ENCODE measurements around the gene DUSP10. TPM values are rescaled to one million over a fixed set of nuclear protein-coding genes. Genes with fewer than 3 reads are reported as not detected.
A peak's percentile ranks its signal among the peaks of the same experiment; 100 is the strongest.

Gene DUSP10
- total RNA-seq, 1 experiment from 2014 or later = 15.9 TPM

DNA sequence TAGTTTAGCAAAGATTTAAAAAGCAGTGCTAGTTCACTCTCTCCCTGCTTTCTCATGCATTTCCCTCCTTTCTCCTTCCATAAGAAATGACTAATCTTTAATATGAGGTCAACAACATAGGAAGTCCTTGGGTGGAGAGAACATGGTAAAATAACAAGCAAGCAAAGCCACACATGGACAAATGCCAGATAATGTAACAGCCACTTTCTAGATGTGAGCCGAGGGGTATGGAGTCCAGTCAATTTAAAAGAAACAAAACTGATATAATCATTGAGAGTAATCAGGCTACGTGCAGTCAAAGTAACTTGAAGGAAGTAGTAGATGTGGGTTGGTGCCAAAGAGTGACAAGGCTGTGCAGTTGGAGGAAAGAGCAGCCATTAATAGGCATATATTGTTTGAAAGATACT lies 69.6 kb downstream of the DUSP10 start:
- H3K27me3 Mint-ChIP-seq (ENCODE audit: insufficient read depth, unreplicated experiment) = no peaks in the 10 kb centered on the region
- H3K4me3 Mint-ChIP-seq (ENCODE audit: unreplicated experiment) = no peak overlapping the region
- POLR2A ChIA-PET = interaction anchor here (1.0 to 2.4 kb wide), 2 partner anchors 18 to 68 kb away, joined by 3 to 11 read pairs; no protein-coding TSS in a partner anchor
- peaks cover 38% of the 10 kb centered on the region for H3K4me1 Mint-ChIP-seq (ENCODE audit: insufficient read depth, unreplicated experiment)
- no peaks in the 10 kb centered on the region for H3K9me3 Mint-ChIP-seq (ENCODE audit: unreplicated experiment)
- CTCF ChIA-PET = interaction anchor here (0.7 to 1.9 kb wide), 2 partner anchors 68 to 195 kb away, joined by 3 to 4 read pairs; no protein-coding TSS in a partner anchor
- peak overlapping the region; percentile 46 for H3K27ac Mint-ChIP-seq (ENCODE audit: low read depth, unreplicated experiment)
- no TSS peak for BruUV-seq (replicated peaks)
- DNase-seq (ENCODE audit: unreplicated experiment) = peak; percentile 87
- TF ChIP-seq, protein P1, sequence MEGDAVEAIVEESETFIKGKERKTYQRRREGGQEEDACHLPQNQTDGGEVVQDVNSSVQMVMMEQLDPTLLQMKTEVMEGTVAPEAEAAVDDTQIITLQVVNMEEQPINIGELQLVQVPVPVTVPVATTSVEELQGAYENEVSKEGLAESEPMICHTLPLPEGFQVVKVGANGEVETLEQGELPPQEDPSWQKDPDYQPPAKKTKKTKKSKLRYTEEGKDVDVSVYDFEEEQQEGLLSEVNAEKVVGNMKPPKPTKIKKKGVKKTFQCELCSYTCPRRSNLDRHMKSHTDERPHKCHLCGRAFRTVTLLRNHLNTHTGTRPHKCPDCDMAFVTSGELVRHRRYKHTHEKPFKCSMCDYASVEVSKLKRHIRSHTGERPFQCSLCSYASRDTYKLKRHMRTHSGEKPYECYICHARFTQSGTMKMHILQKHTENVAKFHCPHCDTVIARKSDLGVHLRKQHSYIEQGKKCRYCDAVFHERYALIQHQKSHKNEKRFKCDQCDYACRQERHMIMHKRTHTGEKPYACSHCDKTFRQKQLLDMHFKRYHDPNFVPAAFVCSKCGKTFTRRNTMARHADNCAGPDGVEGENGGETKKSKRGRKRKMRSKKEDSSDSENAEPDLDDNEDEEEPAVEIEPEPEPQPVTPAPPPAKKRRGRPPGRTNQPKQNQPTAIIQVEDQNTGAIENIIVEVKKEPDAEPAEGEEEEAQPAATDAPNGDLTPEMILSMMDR (IDR thresholded peaks at IDR 0.05; ENCODE audit: unreplicated experiment) = no peak
- no peaks in the 10 kb centered on the region for H3K36me3 Mint-ChIP-seq (ENCODE audit: insufficient read depth, unreplicated experiment)
- intact Hi-C loops (cut with micrococcal nuclease) = no loop called here

DNA sequence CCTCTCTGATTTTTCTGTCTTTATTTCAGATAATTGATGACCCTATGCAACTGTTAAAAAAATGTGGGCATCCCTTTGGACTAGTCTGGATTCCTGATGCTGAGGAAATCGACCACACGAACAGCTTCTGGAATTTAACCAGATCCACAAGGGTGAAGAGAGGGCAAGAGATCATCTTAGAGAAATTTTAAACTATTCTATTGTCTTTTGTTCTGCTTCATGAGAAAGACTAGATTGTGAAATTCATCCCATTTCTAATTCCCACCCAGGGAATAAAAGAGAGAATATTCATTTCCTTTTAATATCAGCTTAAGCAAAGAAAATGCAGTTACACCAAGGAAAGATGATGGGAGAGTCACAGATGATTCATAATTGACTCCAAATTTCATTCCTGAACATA lies 71.8 kb downstream of the DUSP10 start:
- intact Hi-C loops (cut with micrococcal nuclease) = no loop called here
- CTCF ChIA-PET = interaction anchor here (0.6 to 1.0 kb wide), 5 partner anchors 11 to 785 kb away, joined by 3 to 4 read pairs (median 3); no protein-coding TSS in a partner anchor
- no peaks in the 10 kb centered on the region for H3K36me3 Mint-ChIP-seq (ENCODE audit: insufficient read depth, unreplicated experiment)
- no peaks in the 10 kb centered on the region for H3K9me3 Mint-ChIP-seq (ENCODE audit: unreplicated experiment)
- TF ChIP-seq, protein P1 (IDR thresholded peaks at IDR 0.05; ENCODE audit: unreplicated experiment) = no peak
- peaks cover 43% of the 10 kb centered on the region for H3K4me1 Mint-ChIP-seq (ENCODE audit: insufficient read depth, unreplicated experiment)
- POLR2A ChIA-PET = interaction anchor here (0.6 to 2.4 kb wide), 5 partner anchors 9 to 767 kb away, joined by 3 to 11 read pairs (median 4); no protein-coding TSS in a partner anchor
- peak; percentile 14 for DNase-seq (ENCODE audit: unreplicated experiment)
- H3K27ac Mint-ChIP-seq (ENCODE audit: low read depth, unreplicated experiment) = no peak overlapping the region
- H3K27me3 Mint-ChIP-seq (ENCODE audit: insufficient read depth, unreplicated experiment) = no peaks in the 10 kb centered on the region
- no peak overlapping the region for H3K4me3 Mint-ChIP-seq (ENCODE audit: unreplicated experiment)
- BruUV-seq (replicated peaks) = no TSS peak

DNA sequence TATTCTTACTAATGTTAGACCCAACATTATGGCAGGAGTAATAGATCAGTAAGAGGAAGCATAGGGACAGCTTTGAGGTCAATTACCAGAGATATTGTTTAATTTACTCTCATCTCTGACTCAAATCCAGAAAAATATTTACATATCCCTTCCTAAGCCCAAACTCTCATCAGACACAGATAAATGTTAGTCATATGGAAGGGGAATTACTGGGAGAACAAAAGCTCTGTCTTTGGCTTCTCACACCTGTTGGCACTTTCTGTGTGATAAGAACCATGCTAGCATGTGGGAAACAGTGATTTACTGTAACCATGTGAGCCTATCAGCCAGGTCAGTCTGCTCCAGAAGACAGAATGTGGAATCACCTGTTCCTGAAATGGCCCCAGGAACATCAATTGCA lies 72.4 kb downstream of the DUSP10 start:
- H3K4me3 Mint-ChIP-seq (ENCODE audit: unreplicated experiment) = no peak overlapping the region
- H3K36me3 Mint-ChIP-seq (ENCODE audit: insufficient read depth, unreplicated experiment) = no peaks in the 10 kb centered on the region
- peaks cover 43% of the 10 kb centered on the region for H3K4me1 Mint-ChIP-seq (ENCODE audit: insufficient read depth, unreplicated experiment)
- no peaks in the 10 kb centered on the region for H3K9me3 Mint-ChIP-seq (ENCODE audit: unreplicated experiment)
- ChIA-PET CTCF (interaction anchor here (0.7 kb wide), 1 partner anchor 216 kb away, joined by 3 read pairs; no protein-coding TSS in a partner anchor), POLR2A (interaction anchor here (1.2 kb wide), 1 partner anchor 11 kb away, joined by 4 read pairs; no protein-coding TSS in a partner anchor)
- H3K27me3 Mint-ChIP-seq (ENCODE audit: insufficient read depth, unreplicated experiment) = no peaks in the 10 kb centered on the region
- DNase-seq (ENCODE audit: unreplicated experiment) = no peak
- H3K27ac Mint-ChIP-seq (ENCODE audit: low read depth, unreplicated experiment) = no peak overlapping the region
- no TSS peak for BruUV-seq (replicated peaks)
- TF ChIP-seq, protein P1 (IDR thresholded peaks at IDR 0.05; ENCODE audit: unreplicated experiment) = no peak
- intact Hi-C loops (cut with micrococcal nuclease) = no loop called here

DNA sequence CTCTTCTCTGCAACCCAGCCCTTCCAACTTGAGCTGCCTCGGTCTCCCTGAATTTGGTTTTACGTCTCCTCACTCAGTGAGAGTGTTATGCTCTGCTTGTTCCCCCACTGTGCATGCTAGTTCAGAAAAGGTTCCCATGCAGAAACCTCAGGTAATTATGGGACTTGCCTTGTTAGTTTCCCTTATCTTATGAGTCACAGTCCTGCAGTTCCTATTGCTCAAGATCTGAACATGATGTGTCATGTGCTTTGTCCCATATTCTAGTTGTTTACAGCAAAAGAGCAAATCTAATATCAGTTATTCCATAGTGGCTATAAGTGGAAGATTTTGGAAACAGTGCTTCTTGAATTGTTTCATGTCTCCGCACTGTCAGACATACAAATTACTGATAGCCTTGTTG lies 74.4 kb downstream of the DUSP10 start:
- ChIA-PET POLR2A (interaction anchor here (0.6 to 1.9 kb wide), 6 partner anchors 32 to 225 kb away, joined by 3 to 5 read pairs (median 3); partner anchors contain the start of gene DUSP10), CTCF (interaction anchor here (0.7 kb wide), 1 partner anchor 206 kb away, joined by 3 read pairs; no protein-coding TSS in a partner anchor)
- BruUV-seq (replicated peaks) = no TSS peak
- H3K36me3 Mint-ChIP-seq (ENCODE audit: insufficient read depth, unreplicated experiment) = no peaks in the 10 kb centered on the region
- peaks cover 7% of the 10 kb centered on the region for H3K9me3 Mint-ChIP-seq (ENCODE audit: unreplicated experiment)
- H3K27ac Mint-ChIP-seq (ENCODE audit: low read depth, unreplicated experiment) = peak overlapping the region; percentile 54
- H3K4me1 Mint-ChIP-seq (ENCODE audit: insufficient read depth, unreplicated experiment) = peaks cover 41% of the 10 kb centered on the region
- intact Hi-C loops (cut with micrococcal nuclease) = no loop called here
- TF ChIP-seq, protein P1 (IDR thresholded peaks at IDR 0.05; ENCODE audit: unreplicated experiment) = no peak
- no peak overlapping the region for H3K4me3 Mint-ChIP-seq (ENCODE audit: unreplicated experiment)
- H3K27me3 Mint-ChIP-seq (ENCODE audit: insufficient read depth, unreplicated experiment) = no peaks in the 10 kb centered on the region
- peak; percentile 93 for DNase-seq (ENCODE audit: unreplicated experiment)
